ENCODE results near the gene SPSB1.

- TF ChIP-seq POLR2A (IDR thresholded peaks at IDR 0.05) = no peak
- TF ChIP-seq, protein P1, sequence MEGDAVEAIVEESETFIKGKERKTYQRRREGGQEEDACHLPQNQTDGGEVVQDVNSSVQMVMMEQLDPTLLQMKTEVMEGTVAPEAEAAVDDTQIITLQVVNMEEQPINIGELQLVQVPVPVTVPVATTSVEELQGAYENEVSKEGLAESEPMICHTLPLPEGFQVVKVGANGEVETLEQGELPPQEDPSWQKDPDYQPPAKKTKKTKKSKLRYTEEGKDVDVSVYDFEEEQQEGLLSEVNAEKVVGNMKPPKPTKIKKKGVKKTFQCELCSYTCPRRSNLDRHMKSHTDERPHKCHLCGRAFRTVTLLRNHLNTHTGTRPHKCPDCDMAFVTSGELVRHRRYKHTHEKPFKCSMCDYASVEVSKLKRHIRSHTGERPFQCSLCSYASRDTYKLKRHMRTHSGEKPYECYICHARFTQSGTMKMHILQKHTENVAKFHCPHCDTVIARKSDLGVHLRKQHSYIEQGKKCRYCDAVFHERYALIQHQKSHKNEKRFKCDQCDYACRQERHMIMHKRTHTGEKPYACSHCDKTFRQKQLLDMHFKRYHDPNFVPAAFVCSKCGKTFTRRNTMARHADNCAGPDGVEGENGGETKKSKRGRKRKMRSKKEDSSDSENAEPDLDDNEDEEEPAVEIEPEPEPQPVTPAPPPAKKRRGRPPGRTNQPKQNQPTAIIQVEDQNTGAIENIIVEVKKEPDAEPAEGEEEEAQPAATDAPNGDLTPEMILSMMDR (IDR thresholded peaks at IDR 0.05 in 8 of 11, conservative IDR thresholded peaks at IDR 0.05 in 3 of 11) = no peak
Observed at GRCh38 chr1:9371391-9371935, 78.8 kb downstream of the SPSB1 start.

Measured in spleen (tissue), 7 donors.